HepG2 (cell line): Measurements from ENCODE around the gene MOK. TPM values are rescaled to one million over a fixed set of nuclear protein-coding genes. Genes with fewer than 3 reads are reported as not detected.
A peak's percentile ranks its signal among the peaks of the same experiment; 100 is the strongest.

Experiments used
- EED ChIP-seq: sonication (generic); formaldehyde crosslinking; IDR thresholded peaks from 2 replicates; pipeline ENCODE4 v1.5.0; 2020; ENCODE audit warnings: mild to moderate bottlenecking, missing genetic modification reagents
- HNRNPLL ChIP-seq: fragments of 200-400 bp; formaldehyde crosslinking; IDR thresholded peaks from 2 replicates; pipeline ENCODE4 v1.6.1; 2017; ENCODE audit warnings: mild to moderate bottlenecking, low read depth, low read length; ENCODE audit not compliant: poor library complexity, severe bottlenecking
- NBN ChIP-seq: fragments of 450-650 bp; conservative IDR thresholded peaks from 2 replicates; pipeline ENCODE4 v1.6.1; 2017
- NONO ChIP-seq, 2 experiments: fragments of 450-650 bp in 1 of 2; sonication (generic) in 1 of 2; formaldehyde crosslinking in 1 of 2; IDR thresholded peaks in 1 of 2; conservative IDR thresholded peaks in 1 of 2; 2 replicates each; pipeline versions ENCODE4 v1.6.1 to v1.8.0; 2017 to 2022; ENCODE audit warnings: mild to moderate bottlenecking in 1 of 2, missing genetic modification reagents in 1 of 2, moderate library complexity in 1 of 2
- PAX8 ChIP-seq: sonication (generic); formaldehyde crosslinking; IDR thresholded peaks from 2 replicates; pipeline ENCODE4 v1.8.0; 2022; ENCODE audit warnings: mild to moderate bottlenecking, missing genetic modification reagents, borderline replicate concordance
- PHF8 ChIP-seq: sonication (generic); formaldehyde crosslinking; IDR thresholded peaks from 2 replicates; pipeline ENCODE4 v1.5.0; 2020; ENCODE audit warnings: missing genetic modification reagents
- RAD21 ChIP-seq: fragments of 450-650 bp; formaldehyde crosslinking; IDR thresholded peaks from 2 replicates; pipeline ENCODE4 v1.5.0; 2020; ENCODE audit warnings: mild to moderate bottlenecking
- RFX5 ChIP-seq: IDR thresholded peaks from 2 replicates; pipeline ENCODE4 v1.6.1; 2011; ENCODE audit warnings: low read depth, low read length, improper control_type of control experiment
- RNF219 ChIP-seq: sonication (generic); formaldehyde crosslinking; IDR thresholded peaks from 2 replicates; pipeline ENCODE4 v1.5.0; 2020; ENCODE audit warnings: mild to moderate bottlenecking, missing genetic modification reagents
- SMYD3 ChIP-seq: sonication (generic); formaldehyde crosslinking; IDR thresholded peaks from 2 replicates; pipeline ENCODE4 v1.8.1; 2023; ENCODE audit warnings: mild to moderate bottlenecking, missing genetic modification reagents
- ZBTB20 ChIP-seq: sonication (generic); formaldehyde crosslinking; IDR thresholded peaks from 2 replicates; pipeline ENCODE4 v1.8.1; 2023; ENCODE audit warnings: missing genetic modification reagents, low read depth, mild to moderate bottlenecking, borderline replicate concordance
- ZFY ChIP-seq: sonication (generic); formaldehyde crosslinking; IDR thresholded peaks from 2 replicates; pipeline ENCODE4 v1.4.0; 2020; ENCODE audit warnings: missing genetic modification reagents
- ZNF143 ChIP-seq: sonication (generic); formaldehyde crosslinking; IDR thresholded peaks from 2 replicates; pipeline ENCODE4 v1.4.0; 2020; ENCODE audit warnings: missing genetic modification reagents
- ZNF280B ChIP-seq: sonication (generic); formaldehyde crosslinking; IDR thresholded peaks from 2 replicates; pipeline ENCODE4 v1.5.0; 2020; ENCODE audit warnings: missing genetic modification reagents, mild to moderate bottlenecking, borderline replicate concordance
- ZNF337 ChIP-seq: sonication (generic); formaldehyde crosslinking; IDR thresholded peaks from 2 replicates; pipeline ENCODE4 v1.5.1; 2020; ENCODE audit warnings: missing genetic modification reagents, low read depth, mild to moderate bottlenecking, borderline replicate concordance
- ZNF431 ChIP-seq: sonication (generic); formaldehyde crosslinking; IDR thresholded peaks from 2 replicates; pipeline ENCODE4 v1.9.0; 2022; ENCODE audit warnings: missing genetic modification reagents, low read depth, mild to moderate bottlenecking, borderline replicate concordance
- ZNF556 ChIP-seq: sonication (generic); formaldehyde crosslinking; IDR thresholded peaks from 2 replicates; pipeline ENCODE4 v1.4.0; 2020; ENCODE audit warnings: mild to moderate bottlenecking, missing genetic modification reagents, borderline replicate concordance
- ZNF703 ChIP-seq: sonication (generic); formaldehyde crosslinking; IDR thresholded peaks from 2 replicates; pipeline ENCODE4 v1.5.1; 2020; ENCODE audit warnings: missing genetic modification reagents, mild to moderate bottlenecking, moderate library complexity, borderline replicate concordance
- ZNF710 ChIP-seq: sonication (generic); formaldehyde crosslinking; IDR thresholded peaks from 2 replicates; pipeline ENCODE4 v1.5.0; 2020; ENCODE audit warnings: mild to moderate bottlenecking, missing genetic modification reagents, borderline replicate concordance
- polyA plus RNA-seq, 8 experiments: library from polyadenylated mRNA; depleted of rRNA in 3 of 8; stranded (reverse) in 7 of 8; unstranded in 1 of 8; fragments of >200 nt; fragmentation: Illumina TruSeq in 4 of 8; extraction: Trizol in 4 of 8; gene quantifications; 2 replicates each; pipeline versions ENCODE4 v1.2.1 to v1.2.3, GENCODE V29; 2011 to 2016; ENCODE audit warnings: low read depth in 4 of 8, missing spikeins in 1 of 8, mixed read lengths in 1 of 8; ENCODE audit not compliant: insufficient read depth in 1 of 8
- total RNA-seq, 5 experiments: library from RNA; depleted of rRNA; stranded (reverse); fragments of >200 nt; fragmentation: Illumina TruSeq; extraction: Trizol; gene quantifications; 2 replicates each; pipeline ENCODE4 v1.2.3, GENCODE V29; 2016; ENCODE audit warnings: low read depth in 1 of 5
- TF ChIP-seq, protein P1 (sequence below): sonication (generic); formaldehyde crosslinking; IDR thresholded peaks from 2 replicates; pipeline ENCODE4 v1.8.0; 2022; ENCODE audit warnings: mild to moderate bottlenecking, missing genetic modification reagents, moderate library complexity
- TF ChIP-seq, protein P2 (sequence below): IDR thresholded peaks from 2 replicates; pipeline ENCODE4 v1.6.1; 2016; ENCODE audit warnings: low read depth, borderline replicate concordance

Gene MOK
- total and polyA plus RNA-seq, 2 of the 13 experiments (the other 11 are each of a cell fraction or from before 2014, with no cell fraction given), result 15.3 to 16.9 TPM

- TF ChIP-seq, protein P1, sequence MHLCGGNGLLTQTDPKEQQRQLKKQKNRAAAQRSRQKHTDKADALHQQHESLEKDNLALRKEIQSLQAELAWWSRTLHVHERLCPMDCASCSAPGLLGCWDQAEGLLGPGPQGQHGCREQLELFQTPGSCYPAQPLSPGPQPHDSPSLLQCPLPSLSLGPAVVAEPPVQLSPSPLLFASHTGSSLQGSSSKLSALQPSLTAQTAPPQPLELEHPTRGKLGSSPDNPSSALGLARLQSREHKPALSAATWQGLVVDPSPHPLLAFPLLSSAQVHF (CRISPR knock-in tag), result no peak
- TF ChIP-seq EED (CRISPR knock-in tag) (no peak), ZNF337 (no peak), SMYD3 (no peak), HNRNPLL (no peak), PAX8 (CRISPR knock-in tag) (no peak), NBN (no peak), ZNF710 (0 out of 2 replicates have a peak, but pooled peaks have one; percentile 32), ZNF431 (CRISPR knock-in tag) (no peak), NONO (IDR thresholded peaks at IDR 0.05) (no peak), NONO (CRISPR knock-in tag; conservative IDR thresholded peaks at IDR 0.05) (no peak), RAD21 (peak; percentile 84), ZFY (CRISPR knock-in tag) (peak; percentile 53; the same call in 1 of the 2 replicates), RNF219 (CRISPR knock-in tag) (no peak), RFX5 (no peak), ZNF703 (CRISPR knock-in tag) (no peak), ZNF280B (CRISPR knock-in tag) (no peak), ZBTB20 (CRISPR knock-in tag) (no peak), ZNF556 (no peak), PHF8 (0 out of 2 replicates have a peak, but pooled peaks have one; percentile 36), ZNF143 (no peak)
- TF ChIP-seq, protein P2, sequence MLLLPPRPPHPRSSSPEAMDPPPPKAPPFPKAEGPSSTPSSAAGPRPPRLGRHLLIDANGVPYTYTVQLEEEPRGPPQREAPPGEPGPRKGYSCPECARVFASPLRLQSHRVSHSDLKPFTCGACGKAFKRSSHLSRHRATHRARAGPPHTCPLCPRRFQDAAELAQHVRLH (CRISPR knock-in tag), result peak; percentile 19; the same call in 1 of the 2 replicates
Observed at GRCh38 chr14:102235275-102235897, 69.6 kb downstream of the MOK start (continued).
